ENCODE measurements around the gene GRIFIN.

Gene GRIFIN

GRCh38 chr7:2435146-2435545, 41.1 kb downstream of the GRIFIN start:
- Histone ChIP-seq H3K9me3 (no peaks in the 10 kb centered on the region), H3K4me1 (no peaks in the 10 kb centered on the region), H3K36me3 (peaks cover 19% of the 10 kb centered on the region), H3K27me3 (no peaks in the 10 kb centered on the region), H3K4me3 (ENCODE audit: low read depth, low read length) (no peak overlapping the region)
- DNase-seq: no peak
- no peak for TF ChIP-seq CTCF (IDR thresholded peaks at IDR 0.05; ENCODE audit: low read depth, low read length)

- Histone ChIP-seq H3K36me3 (peaks cover 19% of the 10 kb centered on the region), H3K27me3 (no peaks in the 10 kb centered on the region), H3K4me1 (no peaks in the 10 kb centered on the region; the same call in 1 of the 2 replicates), H3K4me3 (ENCODE audit: low read depth, low read length) (no peak overlapping the region), H3K9me3 (no peaks in the 10 kb centered on the region; the same call in 1 of the 2 replicates)
- no peak for TF ChIP-seq CTCF (IDR thresholded peaks at IDR 0.05; ENCODE audit: low read depth, low read length)
- no peak for DNase-seq
Observed at GRCh38 chr7:2433713-2434550, 42.3 kb downstream of the GRIFIN start.

GRCh38 chr7:2432910-2433712, 43.1 kb downstream of the GRIFIN start:
- peaks cover 19% of the 10 kb centered on the region for H3K36me3 ChIP-seq
- no peaks in the 10 kb centered on the region; the same call in 1 of the 2 replicates for H3K9me3 ChIP-seq
- H3K27me3 ChIP-seq: no peaks in the 10 kb centered on the region
- no peak for DNase-seq
- peaks cover 8% of the 10 kb centered on the region for H3K4me1 ChIP-seq
- no peak for TF ChIP-seq CTCF (IDR thresholded peaks at IDR 0.05; ENCODE audit: low read depth, low read length)
- H3K4me3 ChIP-seq (ENCODE audit: low read depth, low read length): no peak overlapping the region

GRCh38 chr7:2431260-2431867, 44.8 kb downstream of the GRIFIN start:
- peak; percentile 74 for TF ChIP-seq CTCF (IDR thresholded peaks at IDR 0.05; ENCODE audit: low read depth, low read length)
- no peak overlapping the region for H3K4me3 ChIP-seq (ENCODE audit: low read depth, low read length)
- no peaks in the 10 kb centered on the region; the same call in 1 of the 2 replicates for H3K9me3 ChIP-seq
- peaks cover 16% of the 10 kb centered on the region for H3K36me3 ChIP-seq
- peak; percentile 40 for DNase-seq
- H3K27me3 ChIP-seq: no peaks in the 10 kb centered on the region
- peaks cover 9% of the 10 kb centered on the region for H3K4me1 ChIP-seq

GRCh38 chr7:2425749-2426148, 50.4 kb downstream of the GRIFIN start:
- TF ChIP-seq CTCF (IDR thresholded peaks at IDR 0.05; ENCODE audit: low read depth, low read length): no peak

More at GRCh38 chr7:2425749-2426148, 50.4 kb downstream of the GRIFIN start:
- Histone ChIP-seq H3K36me3 (no peaks in the 10 kb centered on the region), H3K4me3 (ENCODE audit: low read depth, low read length) (no peak overlapping the region), H3K4me1 (peaks cover 9% of the 10 kb centered on the region), H3K27me3 (no peaks in the 10 kb centered on the region), H3K9me3 (no peaks in the 10 kb centered on the region; the same call in 1 of the 2 replicates)
- DNase-seq: no peak

Data from BE2C (cell line).